Glutamatergic neuron (in vitro differentiated cells): ENCODE data around the gene LIMA1. TPM values are rescaled to one million over a fixed set of nuclear protein-coding genes. Genes with fewer than 3 reads are reported as not detected.

ENCODE experiments used
- DNase-seq: peaks from one replicate; pipeline ENCODE4 v3.0.0; 2022
- H3K27ac Mint-ChIP-seq: one replicate; pipeline ENCODE4 v1.8.0; 2020; ENCODE audit warnings: mild to moderate bottlenecking, mixed read lengths, inconsistent platforms; ENCODE audit not compliant: unreplicated experiment
- H3K27me3 Mint-ChIP-seq: one replicate; pipeline ENCODE4 v1.8.0; 2020; ENCODE audit warnings: mild to moderate bottlenecking, moderate library complexity, mixed read lengths, inconsistent platforms; ENCODE audit not compliant: unreplicated experiment
- H3K36me3 Mint-ChIP-seq: one replicate; pipeline ENCODE4 v1.8.0; 2020; ENCODE audit warnings: mild to moderate bottlenecking, mixed read lengths, inconsistent platforms; ENCODE audit not compliant: unreplicated experiment
- H3K4me1 Mint-ChIP-seq: one replicate; pipeline ENCODE4 v1.8.0; 2020; ENCODE audit warnings: mild to moderate bottlenecking, low read depth, mixed read lengths, inconsistent platforms; ENCODE audit not compliant: unreplicated experiment
- H3K4me3 Mint-ChIP-seq: one replicate; pipeline ENCODE4 v1.8.0; 2020; ENCODE audit warnings: mild to moderate bottlenecking, mixed read lengths, inconsistent platforms; ENCODE audit not compliant: unreplicated experiment
- H3K9me3 Mint-ChIP-seq: one replicate; pipeline ENCODE4 v1.8.0; 2020; ENCODE audit warnings: mild to moderate bottlenecking, moderate library complexity, mixed read lengths, inconsistent platforms; ENCODE audit not compliant: unreplicated experiment
- total RNA-seq: library from RNA; stranded (reverse); fragmentation: NEBNext Ultra II Directional; extraction: Animal tissue kit (Norgen Biotek cat#: 25700); gene quantifications from one replicate; pipeline ENCODE4 v1.2.1, GENCODE V29; 2021; ENCODE audit not compliant: unreplicated experiment
- TF ChIP-seq, protein P1 (sequence below): fragments of 200-600 bp; sonication (generic); IDR thresholded peaks from one replicate; pipeline ENCODE4 v1.5.0; 2021; ENCODE audit not compliant: partially characterized antibody, unreplicated experiment

Gene LIMA1
- total RNA-seq, 1 donor from 2014 or later, result 69.4 TPM

DNA sequence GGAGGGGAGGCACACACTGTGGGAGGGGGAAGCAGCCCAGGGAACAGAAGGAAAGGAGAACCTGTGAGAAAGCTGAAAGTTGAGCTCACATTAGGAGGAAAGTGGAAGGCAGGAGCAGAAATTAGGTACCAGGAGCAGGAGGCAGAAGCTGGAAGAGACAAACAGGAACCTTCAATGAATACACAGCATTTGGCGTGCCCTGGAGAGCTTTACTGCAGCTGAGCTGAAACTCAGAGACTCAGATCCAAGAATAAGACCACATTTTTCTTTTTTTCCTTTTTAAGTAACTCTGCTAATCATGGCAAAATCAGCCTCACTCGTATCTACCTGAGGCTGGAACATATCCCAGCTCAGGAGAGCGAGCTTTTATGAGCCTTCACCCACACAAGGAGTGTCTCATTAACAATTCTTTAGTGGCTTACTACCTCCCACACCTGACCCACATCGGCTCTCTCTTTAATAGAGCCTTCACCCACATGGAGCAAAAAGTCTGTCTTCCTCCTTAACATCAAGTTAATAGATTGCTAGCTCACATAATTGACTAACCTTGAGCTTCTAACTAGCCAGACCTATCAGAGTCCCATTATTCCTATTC lies 97.9 kb downstream of the LIMA1 start:
- TF ChIP-seq, protein P1, sequence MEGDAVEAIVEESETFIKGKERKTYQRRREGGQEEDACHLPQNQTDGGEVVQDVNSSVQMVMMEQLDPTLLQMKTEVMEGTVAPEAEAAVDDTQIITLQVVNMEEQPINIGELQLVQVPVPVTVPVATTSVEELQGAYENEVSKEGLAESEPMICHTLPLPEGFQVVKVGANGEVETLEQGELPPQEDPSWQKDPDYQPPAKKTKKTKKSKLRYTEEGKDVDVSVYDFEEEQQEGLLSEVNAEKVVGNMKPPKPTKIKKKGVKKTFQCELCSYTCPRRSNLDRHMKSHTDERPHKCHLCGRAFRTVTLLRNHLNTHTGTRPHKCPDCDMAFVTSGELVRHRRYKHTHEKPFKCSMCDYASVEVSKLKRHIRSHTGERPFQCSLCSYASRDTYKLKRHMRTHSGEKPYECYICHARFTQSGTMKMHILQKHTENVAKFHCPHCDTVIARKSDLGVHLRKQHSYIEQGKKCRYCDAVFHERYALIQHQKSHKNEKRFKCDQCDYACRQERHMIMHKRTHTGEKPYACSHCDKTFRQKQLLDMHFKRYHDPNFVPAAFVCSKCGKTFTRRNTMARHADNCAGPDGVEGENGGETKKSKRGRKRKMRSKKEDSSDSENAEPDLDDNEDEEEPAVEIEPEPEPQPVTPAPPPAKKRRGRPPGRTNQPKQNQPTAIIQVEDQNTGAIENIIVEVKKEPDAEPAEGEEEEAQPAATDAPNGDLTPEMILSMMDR, result no peak
- DNase-seq, result no peak
- Mint-ChIP-seq H3K27ac (no peak overlapping the region), H3K36me3 (no peaks in the 10 kb centered on the region), H3K27me3 (no peaks in the 10 kb centered on the region), H3K4me3 (no peak overlapping the region), H3K9me3 (no peaks in the 10 kb centered on the region), H3K4me1 (peaks cover 9% of the 10 kb centered on the region)

DNA sequence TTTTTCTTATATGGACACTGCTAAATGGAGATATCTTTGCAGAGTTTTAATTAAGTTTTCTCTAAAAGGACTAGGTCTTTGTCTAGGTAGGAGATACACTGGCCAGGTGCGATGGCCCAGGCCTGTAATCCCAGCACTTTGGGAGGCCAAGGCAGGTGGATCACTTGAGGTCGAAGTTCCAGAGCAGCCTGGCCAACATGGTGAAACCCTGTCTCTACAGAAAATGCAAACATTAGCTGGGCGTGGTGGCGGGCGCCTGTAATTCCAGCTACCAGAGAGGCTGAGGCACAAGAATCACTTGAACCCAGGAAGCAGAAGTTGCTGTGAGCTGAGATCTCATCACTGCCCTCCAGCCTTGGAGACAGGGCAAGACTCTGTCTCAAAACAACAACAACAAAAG lies 99.1 kb downstream of the LIMA1 start:
- Mint-ChIP-seq H3K9me3 (no peaks in the 10 kb centered on the region), H3K4me1 (peaks cover 8% of the 10 kb centered on the region), H3K27me3 (no peaks in the 10 kb centered on the region), H3K4me3 (no peak overlapping the region), H3K36me3 (no peaks in the 10 kb centered on the region), H3K27ac (no peak overlapping the region)
- no peak for DNase-seq
- TF ChIP-seq, protein P1, result no peak

DNA sequence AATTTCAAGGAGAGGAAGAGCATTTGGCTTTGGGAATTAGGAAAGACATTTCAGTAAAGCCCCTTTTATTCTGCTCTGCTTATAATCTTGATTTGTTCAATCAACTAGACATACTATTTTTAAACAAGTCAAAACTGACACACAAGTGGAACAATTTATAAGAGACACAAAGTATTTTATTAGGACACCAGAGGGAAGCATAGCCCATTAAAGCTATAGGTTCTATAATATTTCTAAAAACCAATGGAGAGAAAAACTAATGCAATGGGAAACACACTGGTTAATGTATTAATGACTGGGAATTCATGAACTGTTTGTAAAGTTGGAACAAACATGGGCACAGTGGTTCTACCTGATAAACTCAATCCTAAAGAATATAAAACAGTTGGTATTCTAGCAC lies 100.9 kb downstream of the LIMA1 start:
- peaks cover 5% of the 10 kb centered on the region for H3K4me1 Mint-ChIP-seq
- TF ChIP-seq, protein P1, result no peak
- no peaks in the 10 kb centered on the region for H3K27me3 Mint-ChIP-seq
- no peaks in the 10 kb centered on the region for H3K9me3 Mint-ChIP-seq
- H3K36me3 Mint-ChIP-seq, result no peaks in the 10 kb centered on the region
- DNase-seq, result no peak
- H3K27ac Mint-ChIP-seq, result no peak overlapping the region
- H3K4me3 Mint-ChIP-seq, result no peak overlapping the region

DNA sequence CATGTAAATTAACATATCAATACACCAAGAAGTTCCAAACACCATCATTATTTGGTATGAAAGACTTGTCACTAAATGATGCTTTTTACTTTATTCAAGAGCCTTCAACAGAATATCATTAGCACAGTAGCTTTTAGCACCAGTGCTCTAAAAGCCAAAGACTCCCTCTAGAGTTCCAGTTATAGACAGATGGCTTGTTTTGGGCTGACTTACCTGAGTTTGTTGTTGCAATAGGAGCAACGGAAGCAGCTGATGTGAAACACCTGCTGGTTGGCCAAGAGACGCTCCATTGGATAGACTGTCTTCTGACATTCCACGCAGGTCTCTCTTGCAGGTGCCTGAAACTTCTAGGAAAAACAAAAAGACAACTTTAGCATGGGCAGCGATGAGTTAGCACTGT lies 101.6 kb downstream of the LIMA1 start:
- H3K4me1 Mint-ChIP-seq, result peaks cover 1% of the 10 kb centered on the region
- H3K27me3 Mint-ChIP-seq, result no peaks in the 10 kb centered on the region
- no peaks in the 10 kb centered on the region for H3K36me3 Mint-ChIP-seq
- DNase-seq, result no peak
- no peak overlapping the region for H3K4me3 Mint-ChIP-seq
- H3K9me3 Mint-ChIP-seq, result no peaks in the 10 kb centered on the region
- TF ChIP-seq, protein P1, result no peak
- no peak overlapping the region for H3K27ac Mint-ChIP-seq

DNA sequence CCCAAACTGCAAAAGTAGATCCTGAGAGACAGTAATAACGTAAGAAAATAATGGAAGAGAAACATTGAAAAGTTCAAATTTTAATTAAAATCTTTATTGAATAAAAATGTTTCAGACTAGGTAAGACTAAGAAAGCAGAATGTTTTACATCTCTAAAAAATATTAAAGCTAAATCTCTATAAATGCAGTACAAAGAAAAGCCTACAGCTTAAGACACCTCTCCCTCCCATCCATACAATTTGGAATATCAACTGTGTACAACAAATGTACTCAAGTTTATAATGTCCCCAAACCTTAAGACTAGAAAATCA lies 107.6 kb downstream of the LIMA1 start:
- no peak for DNase-seq
- Mint-ChIP-seq H3K27me3 (no peaks in the 10 kb centered on the region), H3K4me1 (no peaks in the 10 kb centered on the region), H3K27ac (no peak overlapping the region), H3K36me3 (no peaks in the 10 kb centered on the region), H3K4me3 (no peak overlapping the region), H3K9me3 (no peaks in the 10 kb centered on the region)
- TF ChIP-seq, protein P1, result peak; percentile 35
